Rectal smooth muscle tissue (tissue), 1 donor: ENCODE data around the gene ZC3H7B.
"Not testable (repeated sequence)": the region's sequence is repeated elsewhere in the genome, so short reads cannot be mapped to it uniquely, and the experiment has no call there.

ENCODE experiments used
- H3K27ac ChIP-seq: one replicate; pipeline ENCODE4 v1.7.0; 2013; ENCODE audit warnings: low read depth, low read length, inconsistent platforms
- H3K27me3 ChIP-seq: one replicate; pipeline ENCODE4 v1.7.0; 2013; ENCODE audit warnings: low read length; ENCODE audit not compliant: control insufficient read depth, insufficient read depth
- H3K36me3 ChIP-seq: one replicate; pipeline ENCODE4 v1.7.0; 2013; ENCODE audit warnings: low read length; ENCODE audit not compliant: control insufficient read depth, insufficient read depth
- H3K4me1 ChIP-seq: one replicate; pipeline ENCODE4 v1.7.0; 2013; ENCODE audit warnings: low read length; ENCODE audit not compliant: control insufficient read depth, insufficient read depth
- H3K4me3 ChIP-seq: one replicate; pipeline ENCODE4 v1.7.0; 2013; ENCODE audit warnings: low read length
- H3K9ac ChIP-seq: one replicate; pipeline ENCODE4 v1.7.0; 2013; ENCODE audit warnings: low read length

Gene ZC3H7B

GRCh38 chr22:41384128-41384527 is 82.8 kb downstream of the ZC3H7B start:
- Histone ChIP-seq H3K4me1 (peaks cover 15% of the 10 kb centered on the region), H3K27ac (no peak overlapping the region), H3K9ac (no peak overlapping the region), H3K27me3 (no peaks in the 10 kb centered on the region), H3K4me3 (no peak overlapping the region), H3K36me3 (peaks cover 12% of the 10 kb centered on the region)

DNA sequence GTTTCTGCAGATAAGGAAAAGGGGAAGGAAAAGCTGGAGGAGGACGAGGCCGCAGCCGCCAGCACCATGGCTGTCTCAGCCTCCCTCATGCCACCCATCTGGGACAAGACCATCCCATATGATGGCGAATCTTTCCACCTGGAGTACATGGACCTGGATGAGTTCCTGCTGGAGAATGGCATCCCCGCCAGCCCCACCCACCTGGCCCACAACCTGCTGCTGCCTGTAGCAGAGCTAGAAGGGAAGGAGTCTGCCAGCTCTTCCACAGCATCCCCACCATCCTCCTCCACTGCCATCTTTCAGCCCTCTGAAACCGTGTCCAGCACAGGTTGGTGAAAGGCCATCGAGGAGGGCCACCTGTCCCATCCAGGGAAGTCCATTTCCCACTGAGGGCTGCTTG is 86.0 kb downstream of the ZC3H7B start:
- H3K4me3 ChIP-seq: no peak overlapping the region
- no peak overlapping the region for H3K27ac ChIP-seq
- H3K9ac ChIP-seq: no peak overlapping the region
- peaks cover 9% of the 10 kb centered on the region for H3K4me1 ChIP-seq
- H3K27me3 ChIP-seq: no peaks in the 10 kb centered on the region
- H3K36me3 ChIP-seq: peaks cover 13% of the 10 kb centered on the region

- Histone ChIP-seq H3K27ac (no peak overlapping the region), H3K4me3 (no peak overlapping the region), H3K4me1 (no peaks in the 10 kb centered on the region), H3K36me3 (peaks cover 44% of the 10 kb centered on the region), H3K9ac (no peak overlapping the region), H3K27me3 (no peaks in the 10 kb centered on the region)
Observed at GRCh38 chr22:41394012-41394356, 92.7 kb downstream of the ZC3H7B start.

- no peaks in the 10 kb centered on the region for H3K27me3 ChIP-seq
- no peak overlapping the region for H3K4me3 ChIP-seq
- no peak overlapping the region for H3K9ac ChIP-seq
- peaks cover 42% of the 10 kb centered on the region for H3K36me3 ChIP-seq
- H3K4me1 ChIP-seq: no peaks in the 10 kb centered on the region
- no peak overlapping the region for H3K27ac ChIP-seq
Observed at GRCh38 chr22:41395531-41396240, 94.4 kb downstream of the ZC3H7B start.

DNA sequence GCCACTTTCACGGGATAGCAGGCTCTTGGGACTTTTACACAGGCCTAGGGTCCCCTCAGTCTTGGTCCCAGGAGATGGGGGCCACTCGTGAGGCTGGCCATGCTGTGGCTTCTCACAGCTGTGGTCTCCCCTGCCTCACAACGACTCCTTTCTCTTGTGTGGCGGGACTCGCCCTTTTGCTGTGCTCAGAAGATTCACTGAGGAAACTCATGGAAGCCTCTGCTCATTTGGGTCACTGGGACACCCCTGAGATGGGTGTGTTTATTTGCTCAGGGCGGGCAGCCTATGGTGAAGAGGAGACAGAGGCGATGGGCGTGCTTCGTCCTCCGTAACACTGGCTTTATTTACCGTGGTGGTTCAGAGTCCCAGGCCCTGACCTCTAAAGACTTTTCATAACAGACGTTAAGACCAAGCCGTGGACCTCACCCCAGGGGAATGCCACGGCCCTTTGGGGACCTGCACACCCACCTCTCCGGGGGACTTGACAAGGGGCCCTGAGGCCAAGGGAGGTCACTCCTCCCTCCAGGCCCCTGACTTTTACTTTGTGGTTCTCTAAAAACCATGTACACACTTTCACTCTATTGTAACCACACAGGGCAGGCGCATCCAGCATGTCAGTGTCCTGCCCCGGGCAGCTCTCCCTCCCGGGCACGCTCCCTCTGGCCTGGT is 96.0 kb downstream of the ZC3H7B start:
- Histone ChIP-seq H3K27ac (no peak overlapping the region), H3K36me3 (peaks cover 42% of the 10 kb centered on the region), H3K4me3 (no peak overlapping the region), H3K9ac (no peak overlapping the region), H3K4me1 (peaks cover 7% of the 10 kb centered on the region), H3K27me3 (no peaks in the 10 kb centered on the region)

DNA sequence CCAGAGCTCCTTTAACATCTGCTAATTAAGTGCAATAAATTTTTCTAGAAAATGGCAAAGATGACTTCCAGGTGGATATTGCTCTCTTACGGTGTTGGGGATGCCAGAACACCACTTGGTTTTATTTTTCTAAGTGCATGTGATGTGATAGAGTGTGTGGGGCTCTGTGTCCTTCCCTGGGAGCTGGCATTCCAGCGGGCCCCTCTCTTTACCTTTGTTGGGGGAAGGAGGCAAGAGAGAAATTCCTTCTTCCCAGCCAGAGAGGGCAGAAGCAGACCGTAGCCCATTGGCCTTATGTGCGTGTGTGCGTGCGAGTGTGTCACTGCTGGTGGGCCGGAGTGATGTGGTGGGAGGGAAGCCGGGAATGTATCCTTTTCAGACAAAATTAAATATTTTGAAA is 97.6 kb downstream of the ZC3H7B start:
- no peak overlapping the region for H3K4me3 ChIP-seq
- no peak overlapping the region for H3K9ac ChIP-seq
- no peaks in the 10 kb centered on the region for H3K27me3 ChIP-seq
- H3K27ac ChIP-seq: no peak overlapping the region
- peaks cover 40% of the 10 kb centered on the region for H3K36me3 ChIP-seq
- peaks cover 13% of the 10 kb centered on the region for H3K4me1 ChIP-seq

DNA sequence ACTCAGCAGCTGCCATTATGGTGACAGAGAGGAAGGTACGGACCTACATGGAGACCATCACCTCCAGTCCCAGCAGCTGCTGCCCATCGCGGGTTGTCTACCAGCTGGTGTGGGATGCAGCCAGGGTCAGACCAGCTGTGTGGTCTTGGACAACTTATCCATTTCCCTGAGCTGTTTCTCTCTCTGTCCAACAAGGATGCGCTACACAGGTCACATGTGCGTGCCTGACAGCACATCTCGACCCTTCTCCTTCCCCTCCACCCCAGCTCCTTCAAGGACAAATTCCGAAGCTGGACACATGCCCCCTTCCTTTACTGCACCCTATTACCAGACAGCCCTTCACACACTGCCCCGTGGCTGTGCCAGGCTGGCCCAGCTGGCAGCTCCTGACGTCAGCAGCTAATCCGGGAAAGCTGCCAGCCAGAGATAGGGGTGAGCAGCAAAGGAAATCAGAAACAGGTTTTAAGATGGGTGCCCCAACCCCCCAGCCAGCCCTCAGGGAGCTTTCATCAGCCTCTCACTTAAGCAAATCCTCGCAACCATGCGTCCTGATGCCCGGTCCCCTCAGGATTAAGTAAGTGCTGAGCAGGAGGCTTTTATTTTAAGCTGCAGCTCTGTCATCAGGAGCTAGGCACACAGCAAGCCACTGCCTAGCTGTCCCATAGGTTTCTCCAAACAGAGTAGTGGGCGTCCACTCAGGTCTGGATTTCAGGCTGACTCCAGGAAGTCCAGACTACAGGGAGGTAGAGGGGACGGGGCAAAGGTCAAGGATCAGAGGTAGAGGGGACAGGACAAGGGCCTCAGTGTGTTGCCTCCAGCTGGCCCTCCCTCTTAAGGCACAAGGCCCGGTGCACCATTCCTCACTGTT is 100.7 kb downstream of the ZC3H7B start:
- Histone ChIP-seq H3K4me3 (no peak overlapping the region), H3K4me1 (peaks cover 13% of the 10 kb centered on the region), H3K36me3 (peaks cover 15% of the 10 kb centered on the region), H3K9ac (no peak overlapping the region), H3K27me3 (no peaks in the 10 kb centered on the region), H3K27ac (peak overlapping the region; percentile 48)

GRCh38 chr22:41402851-41403250 is 101.5 kb downstream of the ZC3H7B start:
- H3K27ac ChIP-seq, H3K36me3 ChIP-seq, H3K27me3 ChIP-seq, H3K9ac ChIP-seq, H3K4me3 ChIP-seq: not testable (repeated sequence)
- H3K4me1 ChIP-seq: peaks cover 13% of the 10 kb centered on the region

- H3K27ac ChIP-seq: peak overlapping the region; percentile 44
- peak overlapping the region; percentile 49 for H3K9ac ChIP-seq
- H3K36me3 ChIP-seq: peaks cover under 1% of the 10 kb centered on the region
- H3K4me3 ChIP-seq: peak overlapping the region; percentile 30
- H3K27me3 ChIP-seq: no peaks in the 10 kb centered on the region
- H3K4me1 ChIP-seq: peaks cover 13% of the 10 kb centered on the region
Observed at GRCh38 chr22:41403532-41404318, 102.4 kb downstream of the ZC3H7B start.

- peaks cover 16% of the 10 kb centered on the region for H3K4me1 ChIP-seq
- H3K27ac ChIP-seq: no peak overlapping the region
Observed at GRCh38 chr22:41405588-41405987, 104.3 kb downstream of the ZC3H7B start.

DNA sequence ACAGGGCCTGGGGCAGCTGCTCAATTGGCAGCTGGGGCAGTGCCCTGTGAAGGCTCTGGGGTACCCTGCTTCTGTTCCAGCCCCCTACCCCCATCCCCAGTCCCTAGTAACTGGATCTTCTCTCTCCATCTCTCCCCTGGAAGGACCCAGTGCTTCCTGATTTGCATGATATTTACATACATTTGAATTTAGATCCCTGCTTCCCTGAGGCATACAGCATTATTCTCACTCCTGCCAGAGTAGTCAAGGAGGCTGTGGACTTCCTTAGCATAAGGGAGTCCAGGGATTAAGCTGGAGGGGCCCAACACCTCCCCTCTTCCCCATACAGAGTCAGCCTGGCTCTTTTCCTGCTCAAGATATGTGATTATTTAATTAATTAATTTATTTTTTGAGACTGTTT is 105.1 kb downstream of the ZC3H7B start:
- Histone ChIP-seq H3K36me3 (no peaks in the 10 kb centered on the region), H3K4me3 (no peak overlapping the region), H3K9ac (no peak overlapping the region), H3K4me1 (peaks cover 18% of the 10 kb centered on the region), H3K27ac (no peak overlapping the region), H3K27me3 (no peaks in the 10 kb centered on the region)

More at GRCh38 chr22:41405588-41405987, 104.3 kb downstream of the ZC3H7B start:
- Histone ChIP-seq H3K9ac (no peak overlapping the region), H3K36me3 (no peaks in the 10 kb centered on the region), H3K27me3 (no peaks in the 10 kb centered on the region), H3K4me3 (no peak overlapping the region)

GRCh38 chr22:41407433-41407832 is 106.1 kb downstream of the ZC3H7B start:
- H3K27me3 ChIP-seq: no peaks in the 10 kb centered on the region
- no peak overlapping the region for H3K9ac ChIP-seq
- H3K27ac ChIP-seq: no peak overlapping the region
- H3K4me3 ChIP-seq: no peak overlapping the region
- H3K36me3 ChIP-seq: no peaks in the 10 kb centered on the region
- peaks cover 12% of the 10 kb centered on the region for H3K4me1 ChIP-seq
